ENCODE data around the gene APOL4.
"Not testable (repeated sequence)": the region's sequence is repeated elsewhere in the genome, so short reads cannot be mapped to it uniquely, and the experiment has no call there.

Gene APOL4

GRCh38 chr22:36152821-36153220, 48.8 kb downstream of the APOL4 start:
- DNase-seq = not testable (repeated sequence)

GRCh38 chr22:36152088-36152487, 49.5 kb downstream of the APOL4 start:
- DNase-seq = no peak

GRCh38 chr22:36151006-36151595, 50.5 kb downstream of the APOL4 start:
- no peak for DNase-seq

- peak; percentile 33 to 68 (median 54) for DNase-seq
Measured at GRCh38 chr22:36149441-36149840, 52.2 kb downstream of the APOL4 start.

GRCh38 chr22:36148411-36148810, 53.2 kb downstream of the APOL4 start:
- no peak for DNase-seq

- DNase-seq = no peak
Measured at GRCh38 chr22:36147196-36147791, 54.3 kb downstream of the APOL4 start.

- DNase-seq = no peak
Measured at GRCh38 chr22:36145881-36146280, 55.7 kb downstream of the APOL4 start.

- DNase-seq = peak; percentile 68 to 81 (median 74)
Measured at GRCh38 chr22:36144886-36145541, 56.6 kb downstream of the APOL4 start.

GRCh38 chr22:36143956-36144355, 57.7 kb downstream of the APOL4 start:
- no peak for DNase-seq

- DNase-seq = no peak
Measured at GRCh38 chr22:36143066-36143815, 58.4 kb downstream of the APOL4 start.

- no peak for DNase-seq
Measured at GRCh38 chr22:36141481-36141880, 60.1 kb downstream of the APOL4 start.

All from suppressor macrophage (primary cell).